NCI-H526 (cell line): Measurements from ENCODE around the gene SIPA1L3.
A peak's percentile ranks its signal among the peaks of the same experiment; 100 is the strongest.

Experiments used
- DNase-seq, 2 experiments: peaks; one replicate each; lab custom pipeline; 2025; lab: John Stamatoyannopoulos, UW

SIPA1L3 gene

GRCh38 chr19:38190793-38191192 is 283.8 kb downstream of the SIPA1L3 start:
- no peak for DNase-seq

GRCh38 chr19:38191747-38192146 is 284.7 kb downstream of the SIPA1L3 start:
- no peak for DNase-seq

GRCh38 chr19:38193445-38193844 is 286.4 kb downstream of the SIPA1L3 start:
- no peak for DNase-seq

- no peak for DNase-seq
These were observed 287.2 kb downstream of the SIPA1L3 start for GRCh38 chr19:38194061-38194701.

GRCh38 chr19:38195237-38195636 is 288.2 kb downstream of the SIPA1L3 start:
- no peak for DNase-seq

GRCh38 chr19:38196245-38196837 is 289.3 kb downstream of the SIPA1L3 start:
- DNase-seq = no peak

- no peak for DNase-seq
These were observed 290.1 kb downstream of the SIPA1L3 start for GRCh38 chr19:38196948-38197656.

- no peak for DNase-seq
These were observed 291.1 kb downstream of the SIPA1L3 start for GRCh38 chr19:38197937-38198704.

- no peak for DNase-seq
These were observed 292.3 kb downstream of the SIPA1L3 start for GRCh38 chr19:38199340-38199739.

GRCh38 chr19:38201731-38202130 is 294.7 kb downstream of the SIPA1L3 start:
- DNase-seq = no peak

GRCh38 chr19:38202504-38202903 is 295.5 kb downstream of the SIPA1L3 start:
- no peak for DNase-seq

GRCh38 chr19:38203197-38203596 is 296.2 kb downstream of the SIPA1L3 start:
- DNase-seq = no peak

GRCh38 chr19:38204096-38204495 is 297.1 kb downstream of the SIPA1L3 start:
- peak; percentile 40 to 89 for DNase-seq

GRCh38 chr19:38204728-38205127 is 297.7 kb downstream of the SIPA1L3 start:
- DNase-seq = no peak

GRCh38 chr19:38206006-38206745 is 299.2 kb downstream of the SIPA1L3 start:
- no peak for DNase-seq

- DNase-seq = no peak
These were observed 299.9 kb downstream of the SIPA1L3 start for GRCh38 chr19:38206928-38207327.

GRCh38 chr19:38207543-38207942 is 300.5 kb downstream of the SIPA1L3 start:
- DNase-seq = no peak

- no peak for DNase-seq
These were observed 301.6 kb downstream of the SIPA1L3 start for GRCh38 chr19:38208571-38208970.

- DNase-seq = peak in 1 of 2 experiments; percentile 40
These were observed 302.1 kb downstream of the SIPA1L3 start for GRCh38 chr19:38209152-38209551.

- peak in 1 of 2 experiments; percentile 45 for DNase-seq
These were observed 302.9 kb downstream of the SIPA1L3 start for GRCh38 chr19:38209671-38210457.

GRCh38 chr19:38210458-38210987 is 303.5 kb downstream of the SIPA1L3 start:
- DNase-seq = peak; percentile 37 to 86
